DMS79 treated with DMSO at 0.1 percent for 48 hours (cell line): ENCODE data around the gene SNAPIN.

ENCODE experiments used
- DNase-seq: peaks from one replicate; lab custom pipeline; 2025; lab: John Stamatoyannopoulos, UW

SNAPIN gene

DNA sequence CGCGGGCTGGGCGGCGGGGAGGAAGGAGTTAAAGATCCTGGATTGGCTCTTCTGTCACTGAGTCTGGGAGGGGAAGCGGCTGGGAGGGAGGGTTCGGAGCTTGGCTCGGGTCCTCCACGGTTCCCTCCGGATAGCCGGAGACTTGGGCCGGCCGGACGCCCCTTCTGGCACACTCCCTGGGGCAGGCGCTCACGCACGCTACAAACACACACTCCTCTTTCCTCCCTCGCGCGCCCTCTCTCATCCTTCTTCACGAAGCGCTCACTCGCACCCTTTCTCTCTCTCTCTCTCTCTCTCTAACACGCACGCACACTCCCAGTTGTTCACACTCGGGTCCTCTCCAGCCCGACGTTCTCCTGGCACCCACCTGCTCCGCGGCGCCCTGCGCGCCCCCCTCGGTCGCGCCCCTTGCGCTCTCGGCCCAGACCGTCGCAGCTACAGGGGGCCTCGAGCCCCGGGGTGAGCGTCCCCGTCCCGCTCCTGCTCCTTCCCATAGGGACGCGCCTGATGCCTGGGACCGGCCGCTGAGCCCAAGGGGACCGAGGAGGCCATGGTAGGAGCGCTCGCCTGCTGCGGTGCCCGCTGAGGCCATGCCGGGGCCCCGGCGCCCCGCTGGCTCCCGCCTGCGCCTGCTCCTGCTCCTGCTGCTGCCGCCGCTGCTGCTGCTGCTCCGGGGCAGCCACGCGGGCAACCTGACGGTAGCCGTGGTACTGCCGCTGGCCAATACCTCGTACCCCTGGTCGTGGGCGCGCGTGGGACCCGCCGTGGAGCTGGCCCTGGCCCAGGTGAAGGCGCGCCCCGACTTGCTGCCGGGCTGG, 20.2 kb downstream of the SNAPIN start, which contains the start of gene NPR1:
Gene NPR1 (plus strand): TSS at position 170 of the 818 bp plus-strand sequence. CDS start 421 bp downstream, at position 591.
- peak; percentile 23 for DNase-seq

DNA sequence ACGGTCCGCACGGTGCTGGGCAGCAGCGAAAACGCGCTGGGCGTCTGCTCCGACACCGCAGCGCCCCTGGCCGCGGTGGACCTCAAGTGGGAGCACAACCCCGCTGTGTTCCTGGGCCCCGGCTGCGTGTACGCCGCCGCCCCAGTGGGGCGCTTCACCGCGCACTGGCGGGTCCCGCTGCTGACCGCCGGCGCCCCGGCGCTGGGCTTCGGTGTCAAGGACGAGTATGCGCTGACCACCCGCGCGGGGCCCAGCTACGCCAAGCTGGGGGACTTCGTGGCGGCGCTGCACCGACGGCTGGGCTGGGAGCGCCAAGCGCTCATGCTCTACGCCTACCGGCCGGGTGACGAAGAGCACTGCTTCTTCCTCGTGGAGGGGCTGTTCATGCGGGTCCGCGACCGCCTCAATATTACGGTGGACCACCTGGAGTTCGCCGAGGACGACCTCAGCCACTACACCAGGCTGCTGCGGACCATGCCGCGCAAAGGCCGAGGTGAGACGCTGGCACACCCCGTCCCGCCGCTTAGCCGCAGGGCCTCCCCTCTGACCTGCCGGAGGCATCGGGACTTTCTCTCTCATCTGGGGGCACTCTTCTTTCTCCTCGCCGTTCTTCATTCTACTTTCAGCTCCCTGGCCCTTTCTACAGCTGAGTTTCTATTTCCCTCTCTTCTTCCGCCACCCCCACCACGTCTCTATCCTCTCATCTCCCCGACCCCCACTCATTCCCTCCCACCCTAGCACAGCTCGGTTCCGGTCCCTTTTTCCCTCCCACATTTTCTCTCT, 21.0 kb downstream of the SNAPIN start:
- DNase-seq, result no peak

- DNase-seq, result no peak
Measured at GRCh38 chr1:153680120-153680403, 21.6 kb downstream of the SNAPIN start.

DNA sequence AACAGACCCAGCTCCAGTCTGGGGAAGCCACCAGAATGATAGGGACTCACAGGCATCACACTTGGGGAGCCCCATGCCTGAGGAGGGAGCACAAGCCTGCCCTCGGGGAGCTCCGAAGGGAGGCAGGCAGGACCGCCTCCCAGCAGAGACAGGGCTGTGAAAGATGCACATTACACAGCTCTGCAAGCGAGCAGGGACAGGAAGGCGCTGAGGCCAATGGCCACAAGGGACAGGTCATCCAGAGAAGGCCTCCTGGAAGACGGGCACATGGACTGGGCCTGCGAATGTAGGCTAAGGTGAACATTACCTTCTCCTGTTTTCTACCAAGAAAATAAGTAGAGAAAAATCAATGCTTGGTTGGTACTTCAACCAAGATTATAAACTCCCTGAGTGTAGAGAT, 24.2 kb downstream of the SNAPIN start:
- DNase-seq, result no peak

GRCh38 chr1:153683854-153684253, 25.4 kb downstream of the SNAPIN start:
- no peak for DNase-seq

- DNase-seq, result no peak
Measured at GRCh38 chr1:153684892-153685291, 26.4 kb downstream of the SNAPIN start.

GRCh38 chr1:153685544-153686340, 27.2 kb downstream of the SNAPIN start:
- DNase-seq, result no peak

GRCh38 chr1:153687346-153688125, 29.0 kb downstream of the SNAPIN start:
- DNase-seq, result no peak

- DNase-seq, result no peak
Measured at GRCh38 chr1:153688276-153688675, 29.8 kb downstream of the SNAPIN start.

DNA sequence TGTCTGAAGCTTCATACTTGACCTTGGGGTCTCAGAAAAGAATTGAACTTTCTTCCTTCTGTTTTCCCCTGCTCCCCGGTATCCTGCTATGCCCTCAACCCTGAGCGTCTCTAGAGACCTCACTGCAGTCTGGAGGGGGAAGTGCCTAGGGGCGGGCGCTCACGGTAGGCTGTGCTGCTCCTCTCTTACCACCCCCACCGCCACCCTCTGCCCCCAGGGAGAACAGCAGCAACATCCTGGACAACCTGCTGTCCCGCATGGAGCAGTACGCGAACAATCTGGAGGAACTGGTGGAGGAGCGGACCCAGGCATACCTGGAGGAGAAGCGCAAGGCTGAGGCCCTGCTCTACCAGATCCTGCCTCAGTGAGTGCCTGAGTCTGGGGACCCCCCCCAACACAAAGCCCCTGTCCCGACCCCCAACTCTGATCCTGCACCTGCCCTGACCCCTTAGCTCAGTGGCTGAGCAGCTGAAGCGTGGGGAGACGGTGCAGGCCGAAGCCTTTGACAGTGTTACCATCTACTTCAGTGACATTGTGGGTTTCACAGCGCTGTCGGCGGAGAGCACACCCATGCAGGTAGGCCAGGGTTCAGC, 30.3 kb downstream of the SNAPIN start:
- DNase-seq, result no peak

GRCh38 chr1:153693466-153693865, 35.0 kb downstream of the SNAPIN start:
- no peak for DNase-seq

- DNase-seq, result no peak
Measured at GRCh38 chr1:153696741-153697140, 38.2 kb downstream of the SNAPIN start.

- no peak for DNase-seq
Measured at GRCh38 chr1:153697191-153698019, 38.9 kb downstream of the SNAPIN start.

GRCh38 chr1:153698020-153698922, 39.8 kb downstream of the SNAPIN start:
- DNase-seq, result no peak

GRCh38 chr1:153698923-153699714, 40.6 kb downstream of the SNAPIN start:
- DNase-seq, result no peak

DNA sequence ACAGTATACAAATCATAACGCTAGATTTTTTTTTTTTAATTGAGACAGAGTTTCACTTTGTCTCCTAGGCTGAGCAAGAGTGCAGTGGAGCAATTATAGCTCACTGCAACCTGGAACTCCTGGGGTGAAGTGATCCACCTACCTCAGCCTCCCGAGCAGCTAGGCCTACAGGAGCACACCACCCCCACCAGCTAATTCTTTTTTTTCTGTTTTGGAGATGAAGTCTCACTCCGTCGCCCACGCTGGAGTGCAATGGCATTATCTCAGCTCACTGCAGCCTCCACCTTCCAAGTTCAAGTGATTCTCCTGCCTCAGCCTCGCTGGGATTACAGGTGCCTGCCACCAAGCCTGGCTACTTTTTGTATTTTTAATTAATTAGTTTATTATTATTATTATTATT, 41.3 kb downstream of the SNAPIN start:
- no peak for DNase-seq

- DNase-seq, result no peak
Measured at GRCh38 chr1:153705484-153705883, 47.0 kb downstream of the SNAPIN start.

DNA sequence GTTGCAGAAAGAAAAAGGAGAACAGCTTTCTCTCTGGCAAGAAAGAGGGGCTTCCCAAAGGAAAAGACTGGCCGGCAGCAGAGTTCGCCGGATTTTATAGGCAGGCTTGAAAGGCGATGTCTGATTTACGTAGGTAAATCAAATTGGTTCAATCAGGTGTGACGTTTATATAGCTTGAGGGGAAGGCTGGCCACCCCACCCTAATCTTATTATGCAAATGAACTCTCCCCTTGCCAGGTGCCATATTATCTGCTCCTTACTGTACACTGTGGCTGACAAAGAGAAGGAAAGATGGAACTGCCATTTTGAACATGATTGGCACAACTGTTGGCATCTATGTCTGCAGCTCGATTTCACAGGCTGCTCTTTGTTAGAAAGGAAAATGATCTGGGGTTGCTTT, 52.5 kb downstream of the SNAPIN start:
- no peak for DNase-seq
